HepG2 (cell line): Measurements from ENCODE around the gene TTC23L. TPM values are rescaled to one million over a fixed set of nuclear protein-coding genes. Genes with fewer than 3 reads are reported as not detected.

ENCODE experiments used
- polyA plus RNA-seq, 8 experiments: library from polyadenylated mRNA; depleted of rRNA in 3 of 8; stranded (reverse) in 7 of 8; unstranded in 1 of 8; fragments of >200 nt; fragmentation: Illumina TruSeq in 4 of 8; extraction: Trizol in 4 of 8; gene quantifications; 2 replicates each; pipeline versions ENCODE4 v1.2.1 to v1.2.3, GENCODE V29; 2011 to 2016; ENCODE audit warnings: low read depth in 4 of 8, missing spikeins in 1 of 8, mixed read lengths in 1 of 8; ENCODE audit not compliant: insufficient read depth in 1 of 8
- total RNA-seq, 5 experiments: library from RNA; depleted of rRNA; stranded (reverse); fragments of >200 nt; fragmentation: Illumina TruSeq; extraction: Trizol; gene quantifications; 2 replicates each; pipeline ENCODE4 v1.2.3, GENCODE V29; 2016; ENCODE audit warnings: low read depth in 1 of 5

The TTC23L gene
- total and polyA plus RNA-seq, 2 of the 13 experiments (the other 11 are each of a cell fraction or from before 2014, with no cell fraction given), result 0.37 to 1.4 TPM

Other genes starting within 250 kb of the TTC23L start
- gene RAI14, start 182.8 kb upstream of the TTC23L start, total RNA-seq (2016; rRNA removed; fragmentation: Illumina TruSeq; extraction: Trizol), result 18.2 and 26.6 TPM in 2 replicates
- gene RAI14, start 182.8 kb upstream of the TTC23L start, polyA plus RNA-seq (2011; rRNA removed), result 12.3 and 12.6 TPM in 2 replicates
- 39.1 and 51.0 TPM in 2 replicates for gene RAD1, start 76.3 kb downstream of the TTC23L start, total RNA-seq (2016; rRNA removed; fragmentation: Illumina TruSeq; extraction: Trizol)
- 12.7 and 14.7 TPM in 2 replicates for gene RAD1, start 76.3 kb downstream of the TTC23L start, polyA plus RNA-seq (2011; rRNA removed)
- gene BRIX1, start 76.5 kb downstream of the TTC23L start, total RNA-seq (2016; rRNA removed; fragmentation: Illumina TruSeq; extraction: Trizol), result 78.4 and 114 TPM in 2 replicates
- gene BRIX1, start 76.5 kb downstream of the TTC23L start, polyA plus RNA-seq (2011; rRNA removed), result 16.4 and 23.6 TPM in 2 replicates
- gene DNAJC21, start 90.4 kb downstream of the TTC23L start, total RNA-seq (2016; rRNA removed; fragmentation: Illumina TruSeq; extraction: Trizol), result 41.6 and 46.4 TPM in 2 replicates
- gene DNAJC21, start 90.4 kb downstream of the TTC23L start, polyA plus RNA-seq (2011; rRNA removed), result 8.0 and 10.9 TPM in 2 replicates
- 0.13 TPM in 1 of 2 replicates, not detected in the other for gene AGXT2, start 208.8 kb downstream of the TTC23L start, total RNA-seq (2016; rRNA removed; fragmentation: Illumina TruSeq; extraction: Trizol)
- 0.04 and 0.05 TPM in 2 replicates for gene AGXT2, start 208.8 kb downstream of the TTC23L start, polyA plus RNA-seq (2011; rRNA removed)